Gastrocnemius medialis (tissue), 4 donors: ENCODE data around the gene MRFAP1. TPM values are rescaled to one million over a fixed set of nuclear protein-coding genes. Genes with fewer than 3 reads are reported as not detected.

Experiments
- ATAC-seq, 2 donors: fragments of 150-250 bp; one replicate each; pipeline ENCODE4 v1.9.1; 2016
- DNase-seq, 2 donors: peaks; one replicate each; pipeline ENCODE4 v3.0.0-alpha.2; 2019
- H3K27ac ChIP-seq, 4 donors: fragments of 200-600 bp; sonication (generic); 1 replicate in 1 of 4; 2 replicates in 3 of 4; pipeline ENCODE4 v1.5.1; 2016 to 2018; ENCODE audit warnings: mild to moderate bottlenecking in 2 of 4, moderate library complexity in 1 of 4
- H3K27me3 ChIP-seq, 3 donors: fragments of 200-600 bp; sonication (generic) in 2 of 3; 1 replicate in 1 of 3; 2 replicates in 2 of 3; pipeline versions ENCODE4 v1.5.1 to v1.6.0; 2016 to 2019; ENCODE audit warnings: mild to moderate bottlenecking in 1 of 3, moderate library complexity in 1 of 3
- H3K36me3 ChIP-seq, 2 donors: fragments of 200-600 bp; sonication (generic) in 1 of 2; one replicate each; pipeline ENCODE4 v1.5.1; 2017 to 2018
- H3K4me1 ChIP-seq, 2 donors: fragments of 200-600 bp; sonication (generic) in 1 of 2; one replicate each; pipeline ENCODE4 v1.5.1; 2016 to 2017; ENCODE audit warnings: mild to moderate bottlenecking in 2 of 2
- H3K4me3 ChIP-seq, 4 donors: fragments of 200-600 bp; sonication (generic) in 3 of 4; 1 replicate in 1 of 4; 2 replicates in 3 of 4; pipeline ENCODE4 v1.5.1; 2016 to 2019; ENCODE audit warnings: mild to moderate bottlenecking in 2 of 4
- H3K9me3 ChIP-seq, 3 donors: fragments of 200-600 bp; sonication (generic) in 2 of 3; 1 replicate in 1 of 3; 2 replicates in 2 of 3; pipeline ENCODE4 v1.5.1; 2016 to 2019
- POLR2A ChIP-seq, 2 donors: fragments of 450-650 bp; IDR thresholded peaks; one replicate each; pipeline ENCODE4 v1.6.1; 2017; ENCODE audit warnings: antibody characterized with exemption in 2 of 2, mild to moderate bottlenecking in 2 of 2, moderate library complexity in 2 of 2
- in situ Hi-C, 4 donors: fragments of 200-750 bp; cut with MboI; loops; one replicate each; pipeline versions ENCODE4 v1.15.0 to v1.8.0; 2017; ENCODE audit warnings: low sequenced_read_pairs in 4 of 4
- intact Hi-C: fragments of 100-400 bp; cut with DNase I; formaldehyde crosslinking; loops from one replicate; pipeline ENCODE4 v1.15.1; 2023; ENCODE audit warnings: low total_unique reads
- total RNA-seq, 4 donors: library from RNA; depleted of rRNA; stranded (reverse); fragments of >200 nt; gene quantifications; one replicate each; pipeline versions ENCODE4 v1.1.0 to v1.2.3, GENCODE V29; 2016
- TF ChIP-seq, protein P1 (sequence below), 5 experiments: fragments of 450-650 bp in 3 of 5; fragments of 200-600 bp in 2 of 5; sonication (generic) in 2 of 5; IDR thresholded peaks in 4 of 5; conservative IDR thresholded peaks in 1 of 5; 1 replicate in 4 of 5; 2 replicates in 1 of 5; pipeline ENCODE4 v1.5.1; 2016 to 2019; ENCODE audit warnings: antibody characterized with exemption in 5 of 5, mild to moderate bottlenecking in 3 of 5, moderate library complexity in 3 of 5

Gene MRFAP1
- total RNA-seq, 4 donors from 2014 or later = 180 to 281 (median 206) TPM

GRCh38 chr4:6620891-6621555 is 19.5 kb upstream of the MRFAP1 start:
- TF ChIP-seq POLR2A (IDR thresholded peaks at IDR 0.05) = no peak
- TF ChIP-seq, protein P1, sequence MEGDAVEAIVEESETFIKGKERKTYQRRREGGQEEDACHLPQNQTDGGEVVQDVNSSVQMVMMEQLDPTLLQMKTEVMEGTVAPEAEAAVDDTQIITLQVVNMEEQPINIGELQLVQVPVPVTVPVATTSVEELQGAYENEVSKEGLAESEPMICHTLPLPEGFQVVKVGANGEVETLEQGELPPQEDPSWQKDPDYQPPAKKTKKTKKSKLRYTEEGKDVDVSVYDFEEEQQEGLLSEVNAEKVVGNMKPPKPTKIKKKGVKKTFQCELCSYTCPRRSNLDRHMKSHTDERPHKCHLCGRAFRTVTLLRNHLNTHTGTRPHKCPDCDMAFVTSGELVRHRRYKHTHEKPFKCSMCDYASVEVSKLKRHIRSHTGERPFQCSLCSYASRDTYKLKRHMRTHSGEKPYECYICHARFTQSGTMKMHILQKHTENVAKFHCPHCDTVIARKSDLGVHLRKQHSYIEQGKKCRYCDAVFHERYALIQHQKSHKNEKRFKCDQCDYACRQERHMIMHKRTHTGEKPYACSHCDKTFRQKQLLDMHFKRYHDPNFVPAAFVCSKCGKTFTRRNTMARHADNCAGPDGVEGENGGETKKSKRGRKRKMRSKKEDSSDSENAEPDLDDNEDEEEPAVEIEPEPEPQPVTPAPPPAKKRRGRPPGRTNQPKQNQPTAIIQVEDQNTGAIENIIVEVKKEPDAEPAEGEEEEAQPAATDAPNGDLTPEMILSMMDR (IDR thresholded peaks at IDR 0.05 in 4 of 5, conservative IDR thresholded peaks at IDR 0.05 in 1 of 5) = no peak

GRCh38 chr4:6621556-6621927 is 18.9 kb upstream of the MRFAP1 start:
- in situ Hi-C loops = no loop called here
- no peak overlapping the region for H3K27ac ChIP-seq
- TF ChIP-seq, protein P1 (IDR thresholded peaks at IDR 0.05 in 4 of 5, conservative IDR thresholded peaks at IDR 0.05 in 1 of 5) = no peak
- TF ChIP-seq POLR2A (IDR thresholded peaks at IDR 0.05) = no peak
- no peaks in the 10 kb centered on the region for H3K4me1 ChIP-seq
- peaks cover 0 to 9% of the 10 kb centered on the region in 2 donors for H3K36me3 ChIP-seq
- no peaks in the 10 kb centered on the region for H3K9me3 ChIP-seq
- no peaks in the 10 kb centered on the region for H3K27me3 ChIP-seq
- no peak for DNase-seq
- no peak for ATAC-seq
- H3K4me3 ChIP-seq = no peak overlapping the region
- intact Hi-C loops = no loop called here

More at GRCh38 chr4:6620891-6621555, 19.5 kb upstream of the MRFAP1 start:
- in situ Hi-C loops = no loop called here
- DNase-seq (no peak), ATAC-seq (no peak)
- intact Hi-C loops = no loop called here
- Histone ChIP-seq H3K36me3 (peaks cover 0 to 11% of the 10 kb centered on the region in 2 donors), H3K4me3 (no peak overlapping the region), H3K4me1 (no peaks in the 10 kb centered on the region), H3K27ac (no peak overlapping the region), H3K27me3 (no peaks in the 10 kb centered on the region), H3K9me3 (no peaks in the 10 kb centered on the region)

- no peaks in the 10 kb centered on the region for H3K36me3 ChIP-seq
- no peaks in the 10 kb centered on the region for H3K9me3 ChIP-seq
- no peaks in the 10 kb centered on the region for H3K4me1 ChIP-seq
- TF ChIP-seq POLR2A (IDR thresholded peaks at IDR 0.05) = no peak
- TF ChIP-seq, protein P1 (IDR thresholded peaks at IDR 0.05 in 4 of 5, conservative IDR thresholded peaks at IDR 0.05 in 1 of 5) = no peak
- intact Hi-C loops (no loop called here), in situ Hi-C loops (no loop called here)
- ATAC-seq = no peak
- no peak for DNase-seq
- no peaks in the 10 kb centered on the region for H3K27me3 ChIP-seq
- H3K27ac ChIP-seq = no peak overlapping the region
- no peak overlapping the region for H3K4me3 ChIP-seq
These were observed 17.7 kb upstream of the MRFAP1 start for GRCh38 chr4:6622744-6623143.

DNA sequence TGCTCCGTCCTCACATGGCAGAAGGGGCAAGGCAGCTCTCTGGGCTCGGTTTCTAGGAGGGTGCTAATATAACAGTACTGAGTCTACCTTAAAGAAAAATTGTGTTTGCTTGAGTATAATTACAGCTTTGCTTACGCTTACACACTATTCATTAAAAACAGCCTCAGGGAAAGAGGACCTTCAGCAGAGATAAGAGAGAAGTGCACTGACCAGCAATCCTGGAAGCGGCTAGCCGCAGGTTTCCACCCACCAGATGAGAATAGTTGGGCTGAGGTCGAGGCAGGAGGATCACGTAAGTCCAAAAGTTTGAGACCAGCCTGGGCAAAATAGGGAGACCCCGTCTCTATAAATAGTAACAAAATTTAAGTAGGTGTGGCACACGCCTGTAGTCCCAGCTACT is 15.2 kb upstream of the MRFAP1 start:
- H3K27ac ChIP-seq = no peak overlapping the region
- no peak for ATAC-seq
- in situ Hi-C loops = no loop called here
- no peaks in the 10 kb centered on the region for H3K4me1 ChIP-seq
- intact Hi-C loops = no loop called here
- H3K9me3 ChIP-seq = no peaks in the 10 kb centered on the region
- no peak for DNase-seq
- TF ChIP-seq POLR2A (IDR thresholded peaks at IDR 0.05) = no peak
- TF ChIP-seq, protein P1 (IDR thresholded peaks at IDR 0.05 in 4 of 5, conservative IDR thresholded peaks at IDR 0.05 in 1 of 5) = no peak
- H3K27me3 ChIP-seq = no peaks in the 10 kb centered on the region
- H3K36me3 ChIP-seq = no peaks in the 10 kb centered on the region
- no peak overlapping the region for H3K4me3 ChIP-seq

- intact Hi-C loops = no loop called here
- Histone ChIP-seq H3K4me3 (no peak overlapping the region), H3K27me3 (no peaks in the 10 kb centered on the region), H3K4me1 (no peaks in the 10 kb centered on the region), H3K9me3 (no peaks in the 10 kb centered on the region), H3K27ac (no peak overlapping the region), H3K36me3 (no peaks in the 10 kb centered on the region)
- in situ Hi-C loops = no loop called here
- no peak for TF ChIP-seq POLR2A (IDR thresholded peaks at IDR 0.05)
- TF ChIP-seq, protein P1 (IDR thresholded peaks at IDR 0.05 in 4 of 5, conservative IDR thresholded peaks at IDR 0.05 in 1 of 5) = no peak
- DNase-seq = no peak
- no peak for ATAC-seq
These were observed 14.4 kb upstream of the MRFAP1 start for GRCh38 chr4:6626066-6626465.
